ENCODE results near the gene MC2R.
"Not testable (repeated sequence)": the region's sequence is repeated elsewhere in the genome, so short reads cannot be mapped to it uniquely, and the experiment has no call there.

MC2R gene

GRCh38 chr18:13890761-13891361 is 24.5 kb downstream of the MC2R start:
- DNase-seq, result no peak

- DNase-seq, result no peak
These were observed 25.7 kb downstream of the MC2R start for GRCh38 chr18:13889671-13890070.

- DNase-seq, result no peak
These were observed 27.1 kb downstream of the MC2R start for GRCh38 chr18:13888191-13888716.

- DNase-seq, result no peak
These were observed 30.3 kb downstream of the MC2R start for GRCh38 chr18:13885009-13885408.

- DNase-seq, result no peak
These were observed 35.4 kb downstream of the MC2R start for GRCh38 chr18:13879937-13880336.

GRCh38 chr18:13879492-13879891 is 35.8 kb downstream of the MC2R start:
- DNase-seq, result no peak

GRCh38 chr18:13878857-13879256 is 36.5 kb downstream of the MC2R start:
- DNase-seq, result no peak

- no peak for DNase-seq
These were observed 38.2 kb downstream of the MC2R start for GRCh38 chr18:13877157-13877556.

- no peak for DNase-seq
These were observed 40.8 kb downstream of the MC2R start for GRCh38 chr18:13874558-13874957.

GRCh38 chr18:13872932-13873331 is 42.4 kb downstream of the MC2R start:
- no peak for DNase-seq

- DNase-seq, result no peak
These were observed 43.0 kb downstream of the MC2R start for GRCh38 chr18:13872373-13872772.

GRCh38 chr18:13871701-13872100 is 43.6 kb downstream of the MC2R start:
- no peak for DNase-seq

- no peak for DNase-seq
These were observed 46.6 kb downstream of the MC2R start for GRCh38 chr18:13868501-13869271.

- DNase-seq, result not testable (repeated sequence)
These were observed 52.4 kb downstream of the MC2R start for GRCh38 chr18:13862898-13863297.

- no peak for DNase-seq
These were observed 65.5 kb downstream of the MC2R start for GRCh38 chr18:13849791-13850190.

- no peak for DNase-seq
These were observed 78.8 kb downstream of the MC2R start for GRCh38 chr18:13836559-13836958.

GRCh38 chr18:13835202-13835601 is 80.1 kb downstream of the MC2R start:
- DNase-seq, result no peak

- no peak for DNase-seq
These were observed 80.8 kb downstream of the MC2R start for GRCh38 chr18:13834496-13835015.
